ENCODE data around the gene SPOPL.

The SPOPL gene

GRCh38 chr2:138554123-138554522, 52.6 kb downstream of the SPOPL start:
- no peak overlapping the region for H3K4me3 ChIP-seq (ENCODE audit: low read depth, low read length)
- DNase-seq (ENCODE audit: low read depth): no peak
- TF ChIP-seq POLR2A (IDR thresholded peaks at IDR 0.05; ENCODE audit: extremely low read depth, insufficient read length) (no peak), MAX (IDR thresholded peaks at IDR 0.05; ENCODE audit: low read depth, low read length) (no peak), CTCF (IDR thresholded peaks at IDR 0.05; ENCODE audit: low read depth, low read length) (no peak), MYC (IDR thresholded peaks at IDR 0.05; ENCODE audit: low read depth, low read length) (no peak)

DNA sequence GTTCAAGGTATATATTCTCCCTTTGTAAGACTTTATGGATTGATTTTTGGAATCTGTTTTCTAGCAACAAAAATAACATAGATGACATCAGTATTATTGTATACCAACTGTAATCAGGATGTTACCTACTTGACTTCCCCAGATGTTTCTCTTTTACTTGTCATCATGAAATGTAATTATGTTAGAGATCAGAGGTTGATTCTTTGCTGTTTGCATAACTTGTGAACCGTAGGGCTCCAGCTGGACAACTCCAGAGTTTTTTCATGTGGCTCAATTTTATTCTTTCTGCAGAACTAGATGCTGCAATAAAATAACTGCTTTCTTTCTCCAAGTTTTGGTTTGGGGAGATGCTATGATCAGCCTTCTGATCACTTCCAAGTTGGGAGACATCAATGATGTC, 58.1 kb downstream of the SPOPL start:
- no peak overlapping the region for H3K4me3 ChIP-seq (ENCODE audit: low read depth, low read length)
- DNase-seq (ENCODE audit: low read depth): no peak
- no peak for TF ChIP-seq CTCF (IDR thresholded peaks at IDR 0.05; ENCODE audit: low read depth, low read length)
- no peak for TF ChIP-seq POLR2A (IDR thresholded peaks at IDR 0.05; ENCODE audit: extremely low read depth, insufficient read length)
- TF ChIP-seq MAX (IDR thresholded peaks at IDR 0.05; ENCODE audit: low read depth, low read length): no peak
- no peak for TF ChIP-seq MYC (IDR thresholded peaks at IDR 0.05; ENCODE audit: low read depth, low read length)

DNA sequence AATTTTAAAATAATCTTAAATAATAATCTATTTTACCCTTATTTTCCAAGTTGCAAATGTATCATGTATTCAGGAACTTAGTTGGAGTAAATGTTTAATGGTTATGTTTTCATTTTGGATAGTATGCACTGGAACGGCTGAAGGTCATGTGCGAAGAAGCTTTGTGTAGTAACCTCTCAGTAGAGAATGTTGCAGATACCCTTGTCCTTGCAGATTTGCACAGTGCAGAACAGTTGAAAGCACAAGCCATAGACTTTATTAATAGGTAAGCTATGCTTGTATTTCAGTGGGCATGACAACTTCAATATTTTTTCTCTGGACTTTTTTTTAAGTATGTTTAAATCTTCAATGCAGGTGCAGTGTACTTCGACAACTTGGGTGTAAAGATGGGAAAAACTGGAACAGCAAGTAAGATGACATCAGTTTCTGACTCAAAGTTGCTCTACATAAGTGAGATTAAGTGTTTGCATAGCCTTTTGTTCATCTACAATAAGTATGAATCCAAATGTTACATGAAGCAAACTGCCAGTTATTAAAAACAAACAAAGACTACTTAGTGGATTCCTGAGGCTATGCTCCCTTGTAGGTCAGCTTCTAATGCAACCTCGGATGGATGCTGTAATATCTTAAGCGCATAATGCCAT, 63.1 kb downstream of the SPOPL start:
- no peak for TF ChIP-seq CTCF (IDR thresholded peaks at IDR 0.05; ENCODE audit: low read depth, low read length)
- no peak for TF ChIP-seq POLR2A (IDR thresholded peaks at IDR 0.05; ENCODE audit: extremely low read depth, insufficient read length)
- TF ChIP-seq MYC (IDR thresholded peaks at IDR 0.05; ENCODE audit: low read depth, low read length): no peak
- no peak for TF ChIP-seq MAX (IDR thresholded peaks at IDR 0.05; ENCODE audit: low read depth, low read length)
- no peak overlapping the region for H3K4me3 ChIP-seq (ENCODE audit: low read depth, low read length)
- DNase-seq (ENCODE audit: low read depth): no peak

GRCh38 chr2:138565230-138565598, 63.6 kb downstream of the SPOPL start:
- no peak for DNase-seq (ENCODE audit: low read depth)
- TF ChIP-seq MAX (IDR thresholded peaks at IDR 0.05; ENCODE audit: low read depth, low read length) (no peak), CTCF (IDR thresholded peaks at IDR 0.05; ENCODE audit: low read depth, low read length) (no peak), POLR2A (IDR thresholded peaks at IDR 0.05; ENCODE audit: extremely low read depth, insufficient read length) (no peak), MYC (IDR thresholded peaks at IDR 0.05; ENCODE audit: low read depth, low read length) (no peak)
- no peak overlapping the region for H3K4me3 ChIP-seq (ENCODE audit: low read depth, low read length)

DNA sequence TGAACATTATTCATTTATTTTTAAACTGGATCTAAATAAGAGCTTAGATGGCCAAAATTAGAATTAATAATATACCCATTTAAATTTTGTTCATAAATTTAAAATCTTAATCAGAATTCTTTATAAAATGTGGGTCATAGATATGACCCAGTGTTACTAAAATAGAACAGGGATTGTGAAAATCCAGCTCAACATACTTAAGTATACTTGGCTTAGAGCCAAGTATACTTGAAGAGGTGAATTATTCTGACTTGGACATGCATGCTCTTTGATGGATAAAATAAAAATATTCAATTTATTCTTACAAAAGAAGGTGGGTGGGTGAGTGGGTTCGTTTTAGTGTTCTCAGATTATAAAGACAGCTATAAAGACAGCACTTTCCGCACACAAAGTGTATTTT, 70.7 kb downstream of the SPOPL start:
- DNase-seq (ENCODE audit: low read depth): no peak
- no peak overlapping the region for H3K4me3 ChIP-seq (ENCODE audit: low read depth, low read length)
- TF ChIP-seq MAX (IDR thresholded peaks at IDR 0.05; ENCODE audit: low read depth, low read length) (no peak), POLR2A (IDR thresholded peaks at IDR 0.05; ENCODE audit: extremely low read depth, insufficient read length) (no peak), MYC (IDR thresholded peaks at IDR 0.05; ENCODE audit: low read depth, low read length) (no peak), CTCF (IDR thresholded peaks at IDR 0.05; ENCODE audit: low read depth, low read length) (no peak)
